HTR-8/SVneo (cell line): ENCODE data around the gene AADAC.
"Not testable (repeated sequence)": the region's sequence is repeated elsewhere in the genome, so short reads cannot be mapped to it uniquely, and the experiment has no call there.

ENCODE experiments used
- DNase-seq: peaks from one replicate; pipeline ENCODE4 v3.0.0; 2011; ENCODE audit warnings: low spot score, mixed read lengths; ENCODE audit not compliant: insufficient read length
- FAIRE-seq: peaks from 2 replicates; lab custom pipeline; 2011; peaks lifted over from hg19 to GRCh38; lab: Jason Lieb, UNC

AADAC gene

GRCh38 chr3:151850065-151850464 is 36.1 kb downstream of the AADAC start:
- not testable (repeated sequence) for DNase-seq, FAIRE-seq

- DNase-seq = no peak
- FAIRE-seq = no peak
Observed at GRCh38 chr3:151852074-151852811, 38.3 kb downstream of the AADAC start.

DNA sequence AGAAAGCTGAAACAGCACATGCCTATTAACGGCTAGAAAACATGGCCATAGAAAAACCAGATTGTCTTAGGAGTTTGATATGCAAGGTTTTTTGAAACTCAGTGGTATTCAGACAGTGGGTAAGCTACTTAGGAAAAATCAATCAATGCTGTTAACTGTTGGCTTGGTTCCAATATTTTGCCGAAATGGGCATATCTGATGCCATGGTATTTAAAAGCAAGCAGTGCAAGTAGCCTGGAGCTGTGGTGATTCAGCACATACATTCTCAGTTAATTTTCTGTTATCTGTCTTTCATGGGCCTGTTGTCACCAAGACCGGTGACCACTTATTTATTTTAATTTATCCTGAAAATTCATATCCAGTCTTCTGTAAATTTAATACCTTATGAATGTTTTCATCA is 42.2 kb downstream of the AADAC start:
- FAIRE-seq (peak; percentile 44), DNase-seq (peak; percentile 23)

GRCh38 chr3:151856641-151857040 is 42.7 kb downstream of the AADAC start:
- DNase-seq (no peak), FAIRE-seq (no peak)

GRCh38 chr3:151859233-151859673 is 45.3 kb downstream of the AADAC start:
- FAIRE-seq (no peak), DNase-seq (no peak)

GRCh38 chr3:151859905-151860304 is 46.0 kb downstream of the AADAC start:
- DNase-seq (no peak), FAIRE-seq (no peak)

DNA sequence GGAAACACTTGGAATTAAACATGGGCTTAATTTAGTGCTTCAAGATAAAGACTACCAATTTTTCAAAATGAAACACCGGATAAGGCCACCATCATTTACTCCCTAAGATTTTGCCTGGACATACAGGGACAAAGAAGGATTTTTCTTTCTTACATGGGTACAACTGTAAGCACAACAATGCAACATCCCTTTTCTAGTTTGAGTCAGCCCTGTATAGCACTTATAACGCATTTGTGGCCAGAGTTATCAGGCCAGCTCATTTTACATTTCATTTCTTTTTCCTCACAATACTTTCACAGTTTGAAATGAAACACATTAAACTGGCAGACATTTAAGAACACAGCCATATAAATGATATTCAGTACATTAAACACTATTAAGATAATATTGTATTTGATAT is 49.7 kb downstream of the AADAC start:
- no peak for DNase-seq
- FAIRE-seq = peak; percentile 59

- DNase-seq (peak; percentile 41), FAIRE-seq (no peak)
Observed at GRCh38 chr3:151864423-151865101, 50.6 kb downstream of the AADAC start.

DNA sequence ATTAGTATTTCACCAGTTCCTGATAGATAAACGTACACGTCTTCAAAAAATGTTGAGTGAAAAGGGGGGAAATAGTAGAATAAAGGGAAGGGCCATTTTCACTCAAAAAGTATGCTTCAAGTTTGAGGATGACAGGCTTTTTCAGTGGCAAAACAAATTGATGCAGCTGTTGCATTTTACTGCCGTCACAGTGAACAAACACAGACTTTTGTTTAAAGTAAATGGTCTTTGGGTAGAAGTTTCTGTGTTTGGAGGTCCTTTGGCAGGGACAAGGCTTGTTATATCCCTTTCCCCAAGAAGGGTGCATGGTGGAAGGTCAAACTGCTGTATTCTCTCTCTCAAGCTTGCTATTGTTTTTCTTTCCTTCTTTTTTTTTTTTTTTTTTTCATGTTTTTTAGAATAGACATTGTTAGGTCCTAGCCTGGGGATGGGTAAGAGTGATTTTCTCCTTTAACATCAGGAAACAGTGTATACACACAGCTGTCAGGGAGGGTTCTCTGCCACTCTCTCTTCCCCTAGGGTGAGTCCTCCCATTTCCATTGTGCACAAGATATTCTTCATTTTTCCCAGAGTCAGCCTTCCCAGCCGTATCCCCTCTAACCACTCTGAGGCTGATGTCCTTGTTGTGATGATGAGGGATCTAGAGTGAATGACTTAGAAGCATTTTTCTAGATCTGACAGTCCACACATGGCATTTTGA is 52.9 kb downstream of the AADAC start:
- FAIRE-seq (no peak), DNase-seq (no peak)

- FAIRE-seq = no peak
- DNase-seq = no peak
Observed at GRCh38 chr3:151867666-151868065, 53.8 kb downstream of the AADAC start.

- FAIRE-seq (no peak), DNase-seq (no peak)
Observed at GRCh38 chr3:151869181-151869580, 55.3 kb downstream of the AADAC start.

DNA sequence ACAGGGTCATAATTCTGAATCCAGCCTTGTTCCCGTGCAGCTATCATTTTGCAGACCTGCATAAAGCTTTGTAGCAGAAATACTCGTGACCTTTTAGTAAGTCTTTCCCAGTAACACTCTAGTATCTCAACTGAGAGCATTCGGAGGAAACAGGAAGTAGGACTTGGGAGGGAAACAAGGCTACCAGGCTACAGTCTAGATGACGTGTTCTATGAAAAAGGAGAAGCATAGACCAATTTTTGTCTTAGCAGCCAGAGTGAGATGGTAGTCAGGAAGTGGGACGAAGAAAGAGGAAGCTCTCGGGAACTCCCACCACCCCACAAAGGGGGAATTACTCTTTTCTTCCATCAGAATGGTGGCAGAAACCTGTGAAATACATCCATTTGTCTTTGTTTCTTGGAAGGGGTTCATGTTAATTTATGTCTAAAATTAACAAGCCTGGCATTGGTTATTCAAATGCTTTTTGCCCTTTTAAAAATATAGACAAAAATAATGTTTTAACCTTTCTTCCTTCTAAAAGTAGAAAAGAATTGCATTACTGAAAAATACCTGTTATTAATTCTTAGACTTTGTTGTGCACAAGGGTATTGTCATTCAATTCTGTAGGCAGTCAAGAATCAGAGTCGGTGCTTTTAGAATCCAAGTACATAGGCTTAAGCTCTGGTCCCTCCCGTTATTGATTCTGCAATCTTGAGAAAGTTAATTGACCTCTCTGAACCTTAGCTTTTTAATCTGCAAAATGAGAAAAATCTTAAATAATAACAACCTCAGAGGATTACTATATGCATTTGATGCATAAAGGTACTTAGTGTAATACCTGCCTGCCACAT is 57.9 kb downstream of the AADAC start:
- FAIRE-seq = no peak
- DNase-seq = no peak

GRCh38 chr3:151873398-151873797 is 59.5 kb downstream of the AADAC start, which contains the start of gene SUCNR1:
Gene SUCNR1 (plus strand): TSS chr3:151873643. CDS start chr3:151879893, 6,250 bp downstream.
- DNase-seq = no peak

GRCh38 chr3:151874079-151874478 is 60.2 kb downstream of the AADAC start:
- not testable (repeated sequence) for DNase-seq, FAIRE-seq

More at GRCh38 chr3:151873398-151873797, 59.5 kb downstream of the AADAC start, which contains the start of gene SUCNR1:
- FAIRE-seq = no peak

- no peak for DNase-seq
- FAIRE-seq = no peak
Observed at GRCh38 chr3:151875759-151876158, 61.8 kb downstream of the AADAC start.

- DNase-seq = no peak
- no peak for FAIRE-seq
Observed at GRCh38 chr3:151877269-151877668, 63.4 kb downstream of the AADAC start.
